ENCODE results near the gene KRTAP26-1. TPM values are rescaled to one million over a fixed set of nuclear protein-coding genes. Genes with fewer than 3 reads are reported as not detected.

KRTAP26-1 gene
- total RNA-seq, 1 donor from 2014 or later, result not detected

GRCh38 chr21:30332681-30333080, 12.6 kb upstream of the KRTAP26-1 start:
- Mint-ChIP-seq H3K27ac (no peak overlapping the region), H3K36me3 (ENCODE audit: low read depth) (no peaks in the 10 kb centered on the region), H3K4me3 (no peak overlapping the region), H3K4me1 (ENCODE audit: low read depth) (no peaks in the 10 kb centered on the region), H3K27me3 (ENCODE audit: insufficient read depth) (no peaks in the 10 kb centered on the region), H3K9me3 (no peaks in the 10 kb centered on the region)
- no peak for DNase-seq (ENCODE audit: low spot score)
- intact Hi-C loops (cut with micrococcal nuclease), result no loop called here

GRCh38 chr21:30329203-30329875, 9.2 kb upstream of the KRTAP26-1 start:
- peaks cover 14% of the 10 kb centered on the region for H3K9me3 Mint-ChIP-seq
- H3K36me3 Mint-ChIP-seq (ENCODE audit: low read depth), result no peaks in the 10 kb centered on the region
- DNase-seq (ENCODE audit: low spot score), result no peak
- H3K4me3 Mint-ChIP-seq, result no peak overlapping the region
- no peaks in the 10 kb centered on the region for H3K27me3 Mint-ChIP-seq (ENCODE audit: insufficient read depth)
- no peaks in the 10 kb centered on the region for H3K4me1 Mint-ChIP-seq (ENCODE audit: low read depth)
- intact Hi-C loops (cut with micrococcal nuclease), result no loop called here
- no peak overlapping the region for H3K27ac Mint-ChIP-seq

DNA sequence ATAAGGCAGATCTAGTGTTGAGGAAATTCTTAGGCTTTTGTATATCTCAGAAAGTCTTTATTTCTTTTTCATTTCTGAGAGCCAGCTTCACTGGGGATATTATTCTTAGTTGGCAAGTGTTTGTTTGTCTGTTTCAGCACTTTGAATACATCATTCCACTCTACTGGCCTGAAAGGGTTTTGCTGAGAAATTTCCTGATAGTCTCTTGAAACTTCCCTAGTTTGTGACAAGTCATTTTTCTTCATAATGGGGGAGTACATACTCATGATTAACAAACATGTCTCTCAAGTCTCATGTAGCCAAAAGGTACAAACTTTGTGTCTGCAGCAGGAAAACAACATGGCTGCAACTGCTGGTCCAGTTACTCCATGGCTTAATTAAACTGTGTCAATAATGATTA, 6.3 kb upstream of the KRTAP26-1 start:
- Mint-ChIP-seq H3K4me3 (no peak overlapping the region), H3K27me3 (ENCODE audit: insufficient read depth) (peaks cover 2% of the 10 kb centered on the region), H3K9me3 (peaks cover 14% of the 10 kb centered on the region), H3K4me1 (ENCODE audit: low read depth) (no peaks in the 10 kb centered on the region), H3K27ac (no peak overlapping the region), H3K36me3 (ENCODE audit: low read depth) (no peaks in the 10 kb centered on the region)
- DNase-seq (ENCODE audit: low spot score), result no peak
- intact Hi-C loops (cut with micrococcal nuclease), result no loop called here

DNA sequence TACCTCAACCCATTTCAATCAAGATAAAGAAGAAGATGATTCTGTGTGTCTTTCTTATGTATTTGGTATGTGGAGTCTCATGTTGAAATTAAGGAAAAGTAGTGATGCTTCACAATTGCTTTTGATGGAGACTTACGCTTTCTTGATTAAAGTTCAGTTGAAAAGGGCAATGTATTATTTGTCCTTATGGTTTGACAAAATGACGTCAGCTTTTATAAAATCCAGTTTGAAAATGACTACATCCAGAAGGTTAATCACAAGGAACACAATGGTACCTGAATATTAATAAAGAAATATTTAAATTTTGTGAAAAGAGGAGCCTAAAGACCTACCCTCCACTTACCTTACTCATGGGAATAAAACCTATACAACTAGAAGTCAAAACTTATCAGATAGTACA, 4.4 kb downstream of the KRTAP26-1 start:
- Mint-ChIP-seq H3K27ac (no peak overlapping the region), H3K9me3 (no peaks in the 10 kb centered on the region), H3K4me1 (ENCODE audit: low read depth) (no peaks in the 10 kb centered on the region), H3K36me3 (ENCODE audit: low read depth) (no peaks in the 10 kb centered on the region), H3K4me3 (no peak overlapping the region), H3K27me3 (ENCODE audit: insufficient read depth) (no peaks in the 10 kb centered on the region)
- no peak for DNase-seq (ENCODE audit: low spot score)
- intact Hi-C loops (cut with micrococcal nuclease), result no loop called here

DNA sequence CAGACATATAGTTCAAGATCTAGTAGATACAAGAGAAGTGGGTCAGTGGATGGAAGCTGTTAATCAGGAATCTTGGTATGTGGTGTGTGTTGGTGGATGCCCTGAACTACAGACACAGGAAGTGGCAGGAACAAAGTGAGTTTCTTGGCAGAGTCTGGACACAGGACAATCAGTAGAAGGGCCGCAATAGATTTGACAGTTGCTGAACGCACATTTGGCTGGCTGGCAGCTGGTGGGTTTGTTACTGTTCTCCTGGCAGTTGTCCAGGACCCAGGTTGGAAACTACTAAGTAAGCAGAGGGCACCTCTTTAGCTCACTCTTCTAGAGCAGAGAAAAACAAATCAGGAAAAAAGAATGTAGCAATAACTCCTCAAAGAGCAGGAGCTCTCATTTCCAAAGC, 13.2 kb downstream of the KRTAP26-1 start:
- H3K36me3 Mint-ChIP-seq (ENCODE audit: low read depth), result no peaks in the 10 kb centered on the region
- H3K9me3 Mint-ChIP-seq, result no peaks in the 10 kb centered on the region
- H3K27me3 Mint-ChIP-seq (ENCODE audit: insufficient read depth), result no peaks in the 10 kb centered on the region
- no peak overlapping the region for H3K27ac Mint-ChIP-seq
- H3K4me1 Mint-ChIP-seq (ENCODE audit: low read depth), result no peaks in the 10 kb centered on the region
- no peak overlapping the region for H3K4me3 Mint-ChIP-seq
- no peak for DNase-seq (ENCODE audit: low spot score)
- intact Hi-C loops (cut with micrococcal nuclease), result no loop called here

DNA sequence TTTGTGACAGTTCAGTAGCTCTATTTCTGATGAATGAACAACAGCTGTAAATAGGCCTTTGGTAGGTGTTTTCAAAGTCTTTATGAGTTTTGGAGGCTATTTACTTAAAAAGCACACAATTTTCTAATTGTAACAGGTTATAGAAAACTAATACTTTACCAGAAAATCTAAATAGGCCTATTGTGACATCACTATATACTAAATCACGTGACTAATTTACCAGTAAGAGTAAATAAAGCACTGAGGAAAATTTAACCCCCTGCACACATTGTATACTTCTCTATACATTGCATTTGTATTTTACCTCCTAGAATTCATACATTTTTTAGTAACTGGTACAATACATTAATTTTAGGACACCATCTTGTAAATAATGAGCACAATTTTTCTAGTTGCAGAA, 15.0 kb downstream of the KRTAP26-1 start:
- Mint-ChIP-seq H3K36me3 (ENCODE audit: low read depth) (no peaks in the 10 kb centered on the region), H3K9me3 (no peaks in the 10 kb centered on the region), H3K27ac (no peak overlapping the region), H3K4me1 (ENCODE audit: low read depth) (no peaks in the 10 kb centered on the region), H3K27me3 (ENCODE audit: insufficient read depth) (no peaks in the 10 kb centered on the region), H3K4me3 (no peak overlapping the region)
- no peak for DNase-seq (ENCODE audit: low spot score)
- intact Hi-C loops (cut with micrococcal nuclease), result no loop called here

- intact Hi-C loops (cut with micrococcal nuclease), result no loop called here
- H3K27ac Mint-ChIP-seq, result no peak within 1 kb of the TSS
- H3K36me3 Mint-ChIP-seq (ENCODE audit: low read depth), result no peaks in the 10 kb centered on the region
- H3K9me3 Mint-ChIP-seq, result no peaks in the 10 kb centered on the region
- H3K4me3 Mint-ChIP-seq, result no peak within 1 kb of the TSS
- H3K27me3 Mint-ChIP-seq (ENCODE audit: insufficient read depth), result peaks cover 2% of the 10 kb centered on the region
- no peak for DNase-seq (ENCODE audit: low spot score)
- H3K4me1 Mint-ChIP-seq (ENCODE audit: low read depth), result no peaks in the 10 kb centered on the region
These were observed 30.9 kb downstream of the KRTAP26-1 start, which contains the start of gene KRTAP25-1 for GRCh38 chr21:30289215-30289614. KRTAP25-1 (minus strand) TSS chr21:30289514; CDS start chr21:30289490, 24 bp downstream.

DNA sequence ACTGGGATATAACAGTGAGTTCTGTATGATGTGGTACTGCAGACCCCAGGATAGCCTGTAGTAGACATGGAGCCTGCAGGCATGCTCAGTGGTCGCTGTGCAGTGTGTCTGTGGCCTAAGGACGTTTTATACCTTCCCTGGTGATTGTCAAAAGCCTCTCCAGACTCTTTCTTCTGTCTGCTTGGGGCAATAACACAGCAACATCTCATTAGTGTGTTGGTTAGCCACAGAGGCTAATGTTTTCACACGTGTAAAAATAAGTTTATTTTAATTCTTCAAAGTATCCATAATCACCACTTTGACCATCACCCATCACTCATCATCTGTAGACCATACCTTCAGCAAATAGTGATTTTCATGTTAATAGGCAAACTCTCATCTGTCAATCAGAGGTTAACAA, 37.3 kb downstream of the KRTAP26-1 start, which contains the start of gene KRTAP24-1:
KRTAP24-1 (minus strand) TSS at position 101 of the 400 bp plus-strand sequence; CDS start at position 83, 18 bp downstream.
- Mint-ChIP-seq H3K27me3 (ENCODE audit: insufficient read depth) (no peaks in the 10 kb centered on the region), H3K4me3 (no peak within 1 kb of the TSS), H3K9me3 (no peaks in the 10 kb centered on the region), H3K36me3 (ENCODE audit: low read depth) (no peaks in the 10 kb centered on the region), H3K27ac (no peak within 1 kb of the TSS), H3K4me1 (ENCODE audit: low read depth) (no peaks in the 10 kb centered on the region)
- intact Hi-C loops (cut with micrococcal nuclease), result no loop called here
- DNase-seq (ENCODE audit: low spot score), result no peak

DNA sequence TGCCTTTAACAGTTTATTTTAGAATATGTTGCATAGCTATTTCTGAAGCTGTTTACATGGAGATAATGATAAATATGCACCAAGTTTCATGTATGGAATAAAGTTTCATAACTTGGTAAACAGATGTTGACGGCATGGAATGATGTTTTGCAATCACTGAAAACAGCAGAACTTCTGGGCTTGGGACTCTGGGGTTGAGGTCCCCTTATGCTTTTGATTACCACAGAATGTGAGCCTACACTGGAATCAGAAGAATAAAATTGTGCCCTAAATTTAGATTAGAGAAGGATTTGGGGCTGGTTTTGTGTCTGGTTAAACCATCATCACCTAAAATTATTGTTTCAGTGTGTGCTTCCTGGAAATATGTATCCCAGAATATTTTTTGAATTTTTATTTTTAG, 48.5 kb downstream of the KRTAP26-1 start:
- intact Hi-C loops (cut with micrococcal nuclease), result no loop called here
- no peak for DNase-seq (ENCODE audit: low spot score)
- Mint-ChIP-seq H3K27ac (no peak overlapping the region), H3K36me3 (ENCODE audit: low read depth) (no peaks in the 10 kb centered on the region), H3K9me3 (no peaks in the 10 kb centered on the region), H3K4me3 (no peak overlapping the region), H3K27me3 (ENCODE audit: insufficient read depth) (peaks cover 1% of the 10 kb centered on the region), H3K4me1 (ENCODE audit: low read depth) (no peaks in the 10 kb centered on the region)

DNA sequence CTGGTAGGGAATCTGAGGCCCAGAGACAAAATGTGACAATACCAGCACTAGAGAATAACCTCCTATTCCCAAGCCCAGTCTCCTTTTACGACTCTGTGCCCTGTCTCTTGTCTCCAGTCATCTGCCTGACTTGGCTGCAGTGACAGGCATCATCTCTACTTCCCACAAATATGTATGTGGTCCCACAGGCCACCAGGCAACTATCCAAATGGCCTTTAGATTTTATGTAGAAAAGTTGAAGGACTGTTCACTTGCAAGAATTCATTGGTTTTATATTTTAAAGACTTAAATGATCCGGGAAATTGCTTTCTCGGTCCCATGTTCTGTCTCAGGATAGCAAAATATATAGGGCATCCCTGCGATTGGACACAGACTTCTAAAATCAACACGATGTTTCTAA, 49.0 kb downstream of the KRTAP26-1 start:
- H3K27me3 Mint-ChIP-seq (ENCODE audit: insufficient read depth), result peaks cover 1% of the 10 kb centered on the region
- H3K27ac Mint-ChIP-seq, result no peak overlapping the region
- no peaks in the 10 kb centered on the region for H3K9me3 Mint-ChIP-seq
- no peaks in the 10 kb centered on the region for H3K36me3 Mint-ChIP-seq (ENCODE audit: low read depth)
- DNase-seq (ENCODE audit: low spot score), result no peak
- H3K4me3 Mint-ChIP-seq, result no peak overlapping the region
- intact Hi-C loops (cut with micrococcal nuclease), result no loop called here
- H3K4me1 Mint-ChIP-seq (ENCODE audit: low read depth), result no peaks in the 10 kb centered on the region

DNA sequence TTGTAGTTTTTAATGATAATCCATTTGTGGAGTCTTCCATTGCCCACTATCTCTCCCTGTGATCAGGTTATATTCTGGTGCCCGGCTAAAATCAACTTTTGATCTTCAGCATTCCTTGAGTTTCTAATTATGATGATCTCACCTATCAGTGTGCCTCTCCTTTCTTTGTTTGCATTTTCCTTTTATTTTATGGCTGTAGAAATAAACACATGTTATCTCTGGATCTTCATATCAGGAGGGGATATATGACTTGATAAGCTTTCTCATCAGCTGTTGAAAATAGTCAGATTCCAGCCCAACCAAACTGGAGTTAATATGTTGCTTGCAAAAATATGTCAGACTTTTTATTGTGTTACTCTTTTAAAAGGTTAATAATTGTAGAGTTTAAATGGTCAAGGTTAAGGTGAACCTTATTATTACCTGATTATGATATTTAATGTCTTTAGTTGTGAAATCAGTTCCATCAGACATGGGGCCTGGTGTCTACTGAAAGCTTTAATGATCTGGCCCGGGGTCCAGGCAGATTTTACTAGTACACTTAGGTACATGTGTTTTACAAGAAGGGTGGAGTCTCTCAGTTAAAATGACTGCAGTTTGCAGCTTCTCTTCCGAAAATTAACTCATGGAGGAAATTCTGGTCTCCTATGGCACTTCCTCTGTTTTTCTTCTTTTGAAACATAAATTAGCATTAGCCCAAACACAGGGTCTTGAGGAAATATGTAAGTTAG, 50.1 kb downstream of the KRTAP26-1 start:
- intact Hi-C loops (cut with micrococcal nuclease), result no loop called here
- H3K27me3 Mint-ChIP-seq (ENCODE audit: insufficient read depth), result peaks cover 1% of the 10 kb centered on the region
- H3K4me1 Mint-ChIP-seq (ENCODE audit: low read depth), result no peaks in the 10 kb centered on the region
- no peak overlapping the region for H3K4me3 Mint-ChIP-seq
- H3K27ac Mint-ChIP-seq, result no peak overlapping the region
- no peaks in the 10 kb centered on the region for H3K9me3 Mint-ChIP-seq
- no peak for DNase-seq (ENCODE audit: low spot score)
- H3K36me3 Mint-ChIP-seq (ENCODE audit: low read depth), result no peaks in the 10 kb centered on the region
